Keratinocyte (primary cell): Measurements from ENCODE around the gene SLC35B2. TPM values are rescaled to one million over a fixed set of nuclear protein-coding genes. Genes with fewer than 3 reads are reported as not detected.
A peak's percentile ranks its signal among the peaks of the same experiment; 100 is the strongest.

Source experiments
- DNase-seq: peaks from one replicate; pipeline ENCODE4 v3.0.0-alpha.2; 2011; ENCODE audit warnings: low read depth, missing footprints, low spot score
- FAIRE-seq: peaks from 2 replicates; lab custom pipeline; 2011; peaks lifted over from hg19 to GRCh38; lab: Jason Lieb, UNC
- H2AFZ ChIP-seq: 2 replicates; pipeline ENCODE4 v1.6.0; 2012; ENCODE audit warnings: low read length, control low read depth, inconsistent platforms; ENCODE audit not compliant: control insufficient read depth
- H3K27ac ChIP-seq: 2 replicates; pipeline ENCODE4 v1.5.1; 2011; ENCODE audit warnings: low read length; ENCODE audit not compliant: control insufficient read depth, insufficient read depth
- H3K27me3 ChIP-seq: 3 replicates; pipeline ENCODE4 v1.6.0; 2011; ENCODE audit warnings: low read length; ENCODE audit not compliant: control insufficient read depth, insufficient read depth; ENCODE audit errors: extremely low read depth
- H3K36me3 ChIP-seq, 2 experiments: 2 replicates in 1 of 2; 3 replicates in 1 of 2; pipeline ENCODE4 v1.5.1; 2011; ENCODE audit warnings: low read length in 2 of 2, mild to moderate bottlenecking in 1 of 2; ENCODE audit not compliant: control insufficient read depth in 2 of 2, insufficient read depth in 2 of 2; ENCODE audit errors: extremely low read depth in 1 of 2
- H3K4me1 ChIP-seq: 3 replicates; pipeline ENCODE4 v1.5.1; 2011; ENCODE audit warnings: low read length; ENCODE audit not compliant: control insufficient read depth, insufficient read depth; ENCODE audit errors: extremely low read depth
- H3K4me2 ChIP-seq: 3 replicates; pipeline ENCODE4 v1.6.0; 2011; ENCODE audit warnings: low read depth, low read length; ENCODE audit not compliant: control insufficient read depth, insufficient read depth; ENCODE audit errors: extremely low read depth
- H3K4me3 ChIP-seq, 3 experiments: fragments of 200-600 bp in 1 of 3; sonication (generic) in 1 of 3; 2 replicates in 2 of 3; 3 replicates in 1 of 3; pipeline ENCODE4 v1.5.1; 2011 to 2016; ENCODE audit warnings: low read length in 3 of 3, mild to moderate bottlenecking in 3 of 3, control low read depth in 2 of 3, inconsistent platforms in 1 of 3, low read depth in 1 of 3, mixed read lengths in 1 of 3, mixed run types in 1 of 3, moderate library complexity in 1 of 3; ENCODE audit not compliant: control insufficient read depth in 2 of 3, insufficient read depth in 2 of 3; ENCODE audit errors: extremely low read depth in 1 of 3
- H3K79me2 ChIP-seq: 2 replicates; pipeline ENCODE4 v1.6.0; 2012; ENCODE audit warnings: low read length; ENCODE audit not compliant: control insufficient read depth, insufficient read depth
- H3K9ac ChIP-seq: 3 replicates; pipeline ENCODE4 v1.6.0; 2011; ENCODE audit warnings: low read length; ENCODE audit not compliant: control insufficient read depth, insufficient read depth; ENCODE audit errors: extremely low read depth
- H3K9me1 ChIP-seq: 3 replicates; pipeline ENCODE4 v1.6.0; 2011; ENCODE audit warnings: low read length; ENCODE audit not compliant: control insufficient read depth, insufficient read depth; ENCODE audit errors: extremely low read depth
- H3K9me3 ChIP-seq: 2 replicates; pipeline ENCODE4 v1.5.1; 2012; ENCODE audit warnings: low read depth, low read length; ENCODE audit not compliant: control insufficient read depth
- H4K20me1 ChIP-seq: 3 replicates; pipeline ENCODE4 v1.6.0; 2011; ENCODE audit warnings: low read length; ENCODE audit not compliant: control insufficient read depth, insufficient read depth; ENCODE audit errors: extremely low read depth
- EZH2 ChIP-seq: IDR thresholded peaks from one replicate; pipeline ENCODE4 v1.6.1; 2012; ENCODE audit warnings: inconsistent platforms, mild to moderate bottlenecking, low read length, moderate library complexity
- dilution Hi-C: fragments of 300-500 bp; cut with MboI; formaldehyde crosslinking; loops from one replicate; pipeline ENCODE4 v1.7.0; 2020; ENCODE audit warnings: low sequenced_read_pairs; ENCODE audit not compliant: extremely low pct_ligation_motif_present
- polyA plus RNA-seq, 5 experiments: library from polyadenylated mRNA; depleted of rRNA in 3 of 5; stranded (reverse) in 3 of 5; stranded (forward) in 1 of 5; unstranded in 1 of 5; fragments of >200 nt; gene quantifications; 1 replicate in 1 of 5; 2 replicates in 3 of 5; 3 replicates in 1 of 5; pipeline versions ENCODE4 v1.2.1 to v1.2.3, GENCODE V29; 2011 to 2012; ENCODE audit warnings: missing spikeins in 2 of 5, low read depth in 1 of 5, low replicate concordance in 1 of 5
- TF ChIP-seq, protein P1 (sequence below), 3 experiments: IDR thresholded peaks in 1 of 3; conservative IDR thresholded peaks in 1 of 3; optimal IDR thresholded peaks in 1 of 3; 2 replicates in 2 of 3; 3 replicates in 1 of 3; pipeline versions ENCODE3 to v1.5.1; 2011; ENCODE audit warnings: low read length in 3 of 3, mild to moderate bottlenecking in 3 of 3, moderate library complexity in 2 of 3, control low read depth in 1 of 3, inconsistent platforms in 1 of 3; ENCODE audit not compliant: insufficient read depth in 2 of 3; ENCODE audit errors: extremely low read depth in 1 of 3

Gene SLC35B2
- polyA plus RNA-seq, 1 donor (not counting 4 experiments of a cell fraction or from before 2014, with no cell fraction given), result 69.9 TPM

DNA sequence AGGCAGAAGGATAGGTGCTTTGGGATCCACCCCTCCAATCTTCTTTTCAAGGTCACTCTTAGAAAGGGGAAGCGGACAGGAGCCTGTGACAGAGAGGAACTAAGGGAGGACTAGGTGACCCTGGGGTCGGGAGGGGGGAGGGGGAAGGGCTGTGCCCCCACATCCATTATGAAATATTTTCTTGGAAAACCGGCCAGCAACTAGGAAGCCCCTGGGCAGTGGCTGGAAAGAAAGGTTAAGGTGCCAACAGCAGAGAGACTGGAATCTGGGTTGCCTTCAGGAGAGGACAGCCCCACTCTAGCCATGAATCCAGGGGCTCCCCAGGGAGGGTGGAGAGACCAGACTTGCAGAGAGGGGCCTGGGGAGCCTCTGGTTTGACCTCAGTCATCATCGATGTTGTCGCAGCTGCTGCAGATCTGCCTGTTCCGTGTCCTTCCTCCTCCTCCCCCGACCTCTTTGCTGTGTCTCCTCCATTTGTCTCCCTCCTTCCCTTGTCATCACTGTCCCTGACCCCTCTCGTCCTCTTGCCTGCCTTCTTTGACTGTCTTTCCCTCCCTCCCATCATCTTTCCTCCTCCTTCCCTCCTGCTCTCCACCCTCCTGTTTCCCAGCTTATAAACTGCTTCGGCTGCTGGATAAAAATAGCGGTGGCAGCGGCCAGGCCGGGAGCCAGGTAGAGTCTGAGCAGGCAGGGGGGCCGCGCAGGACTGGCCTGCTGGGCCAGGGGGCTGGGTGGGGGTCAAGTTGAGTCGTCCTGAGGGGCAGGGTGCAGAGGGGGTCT lies 30.8 kb downstream of the SLC35B2 start:
- no peak overlapping the region for H3K27ac ChIP-seq
- peaks cover 41% of the 10 kb centered on the region for H3K4me1 ChIP-seq
- no peak for DNase-seq
- no peak overlapping the region for H2AFZ ChIP-seq
- H3K79me2 ChIP-seq, result peaks cover 22% of the 10 kb centered on the region
- peak overlapping the region; percentile 6 for H3K9ac ChIP-seq
- H3K4me2 ChIP-seq, result peak overlapping the region; percentile 52
- no peaks in the 10 kb centered on the region for H3K27me3 ChIP-seq
- FAIRE-seq, result no peak
- no peaks in the 10 kb centered on the region for H4K20me1 ChIP-seq
- dilution Hi-C loops, result no loop called here
- no peak for TF ChIP-seq EZH2
- TF ChIP-seq, protein P1, sequence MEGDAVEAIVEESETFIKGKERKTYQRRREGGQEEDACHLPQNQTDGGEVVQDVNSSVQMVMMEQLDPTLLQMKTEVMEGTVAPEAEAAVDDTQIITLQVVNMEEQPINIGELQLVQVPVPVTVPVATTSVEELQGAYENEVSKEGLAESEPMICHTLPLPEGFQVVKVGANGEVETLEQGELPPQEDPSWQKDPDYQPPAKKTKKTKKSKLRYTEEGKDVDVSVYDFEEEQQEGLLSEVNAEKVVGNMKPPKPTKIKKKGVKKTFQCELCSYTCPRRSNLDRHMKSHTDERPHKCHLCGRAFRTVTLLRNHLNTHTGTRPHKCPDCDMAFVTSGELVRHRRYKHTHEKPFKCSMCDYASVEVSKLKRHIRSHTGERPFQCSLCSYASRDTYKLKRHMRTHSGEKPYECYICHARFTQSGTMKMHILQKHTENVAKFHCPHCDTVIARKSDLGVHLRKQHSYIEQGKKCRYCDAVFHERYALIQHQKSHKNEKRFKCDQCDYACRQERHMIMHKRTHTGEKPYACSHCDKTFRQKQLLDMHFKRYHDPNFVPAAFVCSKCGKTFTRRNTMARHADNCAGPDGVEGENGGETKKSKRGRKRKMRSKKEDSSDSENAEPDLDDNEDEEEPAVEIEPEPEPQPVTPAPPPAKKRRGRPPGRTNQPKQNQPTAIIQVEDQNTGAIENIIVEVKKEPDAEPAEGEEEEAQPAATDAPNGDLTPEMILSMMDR (optimal IDR thresholded peaks at IDR 0.05 in 1 of 3, IDR thresholded peaks at IDR 0.05 in 1 of 3, conservative IDR thresholded peaks at IDR 0.05 in 1 of 3; ENCODE audit: extremely low read depth in 1 of 3, insufficient read depth in 2 of 3, low read length in 3 of 3), result no peak
- H3K9me1 ChIP-seq, result no peaks in the 10 kb centered on the region
- H3K36me3 ChIP-seq, result peaks cover 14 to 19% of the 10 kb centered on the region in 2 experiments
- H3K9me3 ChIP-seq, result no peaks in the 10 kb centered on the region
- no peak overlapping the region for H3K4me3 ChIP-seq

DNA sequence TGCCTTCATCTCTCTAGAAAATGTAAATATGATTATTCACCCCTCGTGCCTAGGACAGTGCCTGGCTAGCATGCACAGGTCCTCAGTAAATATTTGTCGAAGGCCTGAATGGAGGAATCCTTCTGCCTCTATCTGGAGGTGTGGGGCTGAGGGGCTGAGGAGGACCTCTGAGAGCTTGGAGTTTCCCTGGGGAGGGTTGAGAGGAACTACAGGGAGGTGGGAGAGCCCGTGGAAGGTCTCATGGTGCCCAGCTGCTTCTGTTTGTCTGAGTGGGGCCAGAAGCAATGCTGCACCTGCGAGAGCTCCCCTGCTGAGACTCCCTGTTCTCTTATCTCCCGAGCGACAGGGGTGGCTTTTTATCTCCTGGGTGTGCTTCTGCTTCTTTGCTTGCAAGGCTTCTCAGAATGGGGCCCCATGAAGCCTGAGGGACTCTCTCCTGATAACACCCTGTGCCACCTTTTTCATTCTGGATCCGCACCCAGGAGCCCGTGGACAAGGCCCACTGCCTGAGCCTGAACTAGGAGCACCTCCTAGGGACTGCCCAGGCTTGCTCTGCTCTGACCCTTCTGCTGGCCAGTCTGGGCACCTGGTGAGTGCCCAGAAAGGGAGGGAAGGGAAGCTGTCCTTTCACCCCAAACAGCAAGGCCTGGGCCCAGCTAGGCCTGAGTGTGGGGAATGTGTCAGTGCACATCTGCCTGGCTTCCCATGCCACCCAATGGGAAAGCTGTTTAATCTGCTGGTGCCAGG lies 31.6 kb downstream of the SLC35B2 start:
- no peak overlapping the region for H3K27ac ChIP-seq
- peaks cover 10 to 16% of the 10 kb centered on the region in 2 experiments for H3K36me3 ChIP-seq
- no peaks in the 10 kb centered on the region for H3K27me3 ChIP-seq
- no peaks in the 10 kb centered on the region for H3K9me1 ChIP-seq
- peaks cover 22% of the 10 kb centered on the region for H3K79me2 ChIP-seq
- FAIRE-seq (no peak), DNase-seq (no peak)
- H2AFZ ChIP-seq, result no peak overlapping the region
- H3K9ac ChIP-seq, result no peak overlapping the region
- peak overlapping the region; percentile 52 for H3K4me2 ChIP-seq
- peaks cover 46% of the 10 kb centered on the region for H3K4me1 ChIP-seq
- no peak overlapping the region for H3K4me3 ChIP-seq
- TF ChIP-seq, protein P1 (optimal IDR thresholded peaks at IDR 0.05 in 1 of 3, IDR thresholded peaks at IDR 0.05 in 1 of 3, conservative IDR thresholded peaks at IDR 0.05 in 1 of 3; ENCODE audit: extremely low read depth in 1 of 3, insufficient read depth in 2 of 3, low read length in 3 of 3), result no peak
- TF ChIP-seq EZH2, result no peak
- dilution Hi-C loops, result no loop called here
- H3K9me3 ChIP-seq, result no peaks in the 10 kb centered on the region
- H4K20me1 ChIP-seq, result no peaks in the 10 kb centered on the region
